Liver (tissue), 3 donors: ENCODE measurements around the gene SLC45A1.

Source experiments
- EGR1 ChIP-seq, 2 donors: IDR thresholded peaks; 2 replicates each; pipeline ENCODE4 v1.6.1; 2016 to 2018; ENCODE audit warnings: antibody characterized with exemption in 2 of 2, low read depth in 2 of 2
- FOXA2 ChIP-seq: IDR thresholded peaks from 2 replicates; pipeline ENCODE4 v1.6.1; 2016; ENCODE audit warnings: antibody characterized with exemption
- GABPA ChIP-seq, 2 donors: IDR thresholded peaks in 1 of 2; conservative IDR thresholded peaks in 1 of 2; 2 replicates each; pipeline ENCODE4 v1.6.1; 2016; ENCODE audit warnings: antibody characterized with exemption in 2 of 2, mild to moderate bottlenecking in 1 of 2, moderate library complexity in 1 of 2
- HNF4G ChIP-seq: IDR thresholded peaks from 2 replicates; pipeline ENCODE4 v1.6.1; 2016; ENCODE audit warnings: antibody characterized with exemption
- SP1 ChIP-seq: IDR thresholded peaks from 2 replicates; pipeline ENCODE4 v1.6.1; 2018; ENCODE audit warnings: antibody characterized with exemption, mild to moderate bottlenecking
- YY1 ChIP-seq: IDR thresholded peaks from 2 replicates; pipeline ENCODE4 v1.6.1; 2016; ENCODE audit warnings: antibody characterized with exemption, mild to moderate bottlenecking
- TF ChIP-seq, protein P1 (sequence below): fragments of 150-350 bp; IDR thresholded peaks from 2 replicates; pipeline ENCODE4 v1.5.1; 2017; ENCODE audit warnings: improper control_type of control experiment, low read depth, low read length; ENCODE audit not compliant: missing input control
- TF ChIP-seq, protein P2 (sequence below): IDR thresholded peaks from 2 replicates; pipeline ENCODE4 v1.6.1; 2016; ENCODE audit warnings: antibody characterized with exemption
- TF ChIP-seq, protein P3 (sequence below): IDR thresholded peaks from 2 replicates; pipeline ENCODE4 v1.6.1; 2016; ENCODE audit warnings: antibody characterized with exemption, mild to moderate bottlenecking
- TF ChIP-seq, protein P4 (sequence below): IDR thresholded peaks from 2 replicates; pipeline ENCODE4 v1.6.1; 2016; ENCODE audit warnings: antibody characterized with exemption
- TF ChIP-seq, protein P5 (sequence below): IDR thresholded peaks from 2 replicates; pipeline ENCODE4 v1.6.1; 2016; ENCODE audit warnings: antibody characterized with exemption
- donor health status: healthy.
- donor health status: healthy.

DNA sequence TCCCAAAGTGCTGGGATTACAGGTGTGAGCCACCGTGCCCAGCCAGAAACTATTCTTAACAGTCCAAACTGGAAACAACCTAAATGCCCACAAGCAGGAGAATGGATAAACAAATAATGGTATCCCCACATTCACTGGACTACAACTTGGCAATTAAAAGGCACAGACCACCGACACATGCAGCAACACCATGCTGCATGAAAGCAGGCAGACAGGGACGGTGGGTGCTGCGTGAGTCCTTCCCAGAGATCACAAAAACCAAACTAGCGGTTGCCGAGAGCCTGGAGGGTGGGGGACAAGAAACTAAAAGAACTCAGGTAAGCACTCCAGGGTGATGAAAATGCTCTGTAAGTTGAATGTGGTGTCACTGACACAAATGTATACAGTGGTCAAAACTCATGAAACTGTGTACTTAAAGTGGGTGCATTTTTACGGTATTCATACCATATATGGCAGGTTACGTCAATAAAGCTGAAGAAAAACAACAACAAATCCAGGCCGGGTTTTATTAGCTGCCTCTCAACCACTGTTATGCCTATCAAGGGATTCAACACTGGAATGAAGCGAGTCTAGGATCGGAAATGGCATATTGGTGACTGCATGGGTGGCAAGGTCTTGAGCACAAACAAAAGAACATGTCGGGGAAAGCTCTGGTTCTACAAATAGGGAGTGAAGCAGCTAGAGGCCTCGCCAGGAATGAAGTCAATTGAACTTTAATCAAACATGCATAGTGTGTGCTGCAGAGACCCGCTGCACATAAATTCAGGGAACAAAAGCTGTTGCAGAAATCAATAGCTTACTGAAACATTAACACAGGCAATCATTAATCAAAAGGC, 52.4 kb downstream of the SLC45A1 start:
- TF ChIP-seq, protein P1, sequence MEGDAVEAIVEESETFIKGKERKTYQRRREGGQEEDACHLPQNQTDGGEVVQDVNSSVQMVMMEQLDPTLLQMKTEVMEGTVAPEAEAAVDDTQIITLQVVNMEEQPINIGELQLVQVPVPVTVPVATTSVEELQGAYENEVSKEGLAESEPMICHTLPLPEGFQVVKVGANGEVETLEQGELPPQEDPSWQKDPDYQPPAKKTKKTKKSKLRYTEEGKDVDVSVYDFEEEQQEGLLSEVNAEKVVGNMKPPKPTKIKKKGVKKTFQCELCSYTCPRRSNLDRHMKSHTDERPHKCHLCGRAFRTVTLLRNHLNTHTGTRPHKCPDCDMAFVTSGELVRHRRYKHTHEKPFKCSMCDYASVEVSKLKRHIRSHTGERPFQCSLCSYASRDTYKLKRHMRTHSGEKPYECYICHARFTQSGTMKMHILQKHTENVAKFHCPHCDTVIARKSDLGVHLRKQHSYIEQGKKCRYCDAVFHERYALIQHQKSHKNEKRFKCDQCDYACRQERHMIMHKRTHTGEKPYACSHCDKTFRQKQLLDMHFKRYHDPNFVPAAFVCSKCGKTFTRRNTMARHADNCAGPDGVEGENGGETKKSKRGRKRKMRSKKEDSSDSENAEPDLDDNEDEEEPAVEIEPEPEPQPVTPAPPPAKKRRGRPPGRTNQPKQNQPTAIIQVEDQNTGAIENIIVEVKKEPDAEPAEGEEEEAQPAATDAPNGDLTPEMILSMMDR: no peak
- TF ChIP-seq EGR1 (IDR thresholded peaks at IDR 0.05; ENCODE audit: low read depth in 2 of 2) (no peak), YY1 (peak; percentile 65), GABPA (IDR thresholded peaks at IDR 0.05 in 1 of 2, conservative IDR thresholded peaks at IDR 0.05 in 1 of 2) (no peak), FOXA2 (no peak), HNF4G (no peak), SP1 (peak; percentile 66)
- TF ChIP-seq, protein P2, sequence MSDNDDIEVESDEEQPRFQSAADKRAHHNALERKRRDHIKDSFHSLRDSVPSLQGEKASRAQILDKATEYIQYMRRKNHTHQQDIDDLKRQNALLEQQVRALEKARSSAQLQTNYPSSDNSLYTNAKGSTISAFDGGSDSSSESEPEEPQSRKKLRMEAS: no peak
- TF ChIP-seq, protein P3, sequence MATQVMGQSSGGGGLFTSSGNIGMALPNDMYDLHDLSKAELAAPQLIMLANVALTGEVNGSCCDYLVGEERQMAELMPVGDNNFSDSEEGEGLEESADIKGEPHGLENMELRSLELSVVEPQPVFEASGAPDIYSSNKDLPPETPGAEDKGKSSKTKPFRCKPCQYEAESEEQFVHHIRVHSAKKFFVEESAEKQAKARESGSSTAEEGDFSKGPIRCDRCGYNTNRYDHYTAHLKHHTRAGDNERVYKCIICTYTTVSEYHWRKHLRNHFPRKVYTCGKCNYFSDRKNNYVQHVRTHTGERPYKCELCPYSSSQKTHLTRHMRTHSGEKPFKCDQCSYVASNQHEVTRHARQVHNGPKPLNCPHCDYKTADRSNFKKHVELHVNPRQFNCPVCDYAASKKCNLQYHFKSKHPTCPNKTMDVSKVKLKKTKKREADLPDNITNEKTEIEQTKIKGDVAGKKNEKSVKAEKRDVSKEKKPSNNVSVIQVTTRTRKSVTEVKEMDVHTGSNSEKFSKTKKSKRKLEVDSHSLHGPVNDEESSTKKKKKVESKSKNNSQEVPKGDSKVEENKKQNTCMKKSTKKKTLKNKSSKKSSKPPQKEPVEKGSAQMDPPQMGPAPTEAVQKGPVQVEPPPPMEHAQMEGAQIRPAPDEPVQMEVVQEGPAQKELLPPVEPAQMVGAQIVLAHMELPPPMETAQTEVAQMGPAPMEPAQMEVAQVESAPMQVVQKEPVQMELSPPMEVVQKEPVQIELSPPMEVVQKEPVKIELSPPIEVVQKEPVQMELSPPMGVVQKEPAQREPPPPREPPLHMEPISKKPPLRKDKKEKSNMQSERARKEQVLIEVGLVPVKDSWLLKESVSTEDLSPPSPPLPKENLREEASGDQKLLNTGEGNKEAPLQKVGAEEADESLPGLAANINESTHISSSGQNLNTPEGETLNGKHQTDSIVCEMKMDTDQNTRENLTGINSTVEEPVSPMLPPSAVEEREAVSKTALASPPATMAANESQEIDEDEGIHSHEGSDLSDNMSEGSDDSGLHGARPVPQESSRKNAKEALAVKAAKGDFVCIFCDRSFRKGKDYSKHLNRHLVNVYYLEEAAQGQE: no peak
- TF ChIP-seq, protein P4, sequence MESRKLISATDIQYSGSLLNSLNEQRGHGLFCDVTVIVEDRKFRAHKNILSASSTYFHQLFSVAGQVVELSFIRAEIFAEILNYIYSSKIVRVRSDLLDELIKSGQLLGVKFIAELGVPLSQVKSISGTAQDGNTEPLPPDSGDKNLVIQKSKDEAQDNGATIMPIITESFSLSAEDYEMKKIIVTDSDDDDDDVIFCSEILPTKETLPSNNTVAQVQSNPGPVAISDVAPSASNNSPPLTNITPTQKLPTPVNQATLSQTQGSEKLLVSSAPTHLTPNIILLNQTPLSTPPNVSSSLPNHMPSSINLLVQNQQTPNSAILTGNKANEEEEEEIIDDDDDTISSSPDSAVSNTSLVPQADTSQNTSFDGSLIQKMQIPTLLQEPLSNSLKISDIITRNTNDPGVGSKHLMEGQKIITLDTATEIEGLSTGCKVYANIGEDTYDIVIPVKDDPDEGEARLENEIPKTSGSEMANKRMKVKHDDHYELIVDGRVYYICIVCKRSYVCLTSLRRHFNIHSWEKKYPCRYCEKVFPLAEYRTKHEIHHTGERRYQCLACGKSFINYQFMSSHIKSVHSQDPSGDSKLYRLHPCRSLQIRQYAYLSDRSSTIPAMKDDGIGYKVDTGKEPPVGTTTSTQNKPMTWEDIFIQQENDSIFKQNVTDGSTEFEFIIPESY: no peak
- TF ChIP-seq, protein P5, sequence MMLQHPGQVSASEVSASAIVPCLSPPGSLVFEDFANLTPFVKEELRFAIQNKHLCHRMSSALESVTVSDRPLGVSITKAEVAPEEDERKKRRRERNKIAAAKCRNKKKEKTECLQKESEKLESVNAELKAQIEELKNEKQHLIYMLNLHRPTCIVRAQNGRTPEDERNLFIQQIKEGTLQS: peak; percentile 62
